ENCODE measurements around the gene HMGXB3.

DNA sequence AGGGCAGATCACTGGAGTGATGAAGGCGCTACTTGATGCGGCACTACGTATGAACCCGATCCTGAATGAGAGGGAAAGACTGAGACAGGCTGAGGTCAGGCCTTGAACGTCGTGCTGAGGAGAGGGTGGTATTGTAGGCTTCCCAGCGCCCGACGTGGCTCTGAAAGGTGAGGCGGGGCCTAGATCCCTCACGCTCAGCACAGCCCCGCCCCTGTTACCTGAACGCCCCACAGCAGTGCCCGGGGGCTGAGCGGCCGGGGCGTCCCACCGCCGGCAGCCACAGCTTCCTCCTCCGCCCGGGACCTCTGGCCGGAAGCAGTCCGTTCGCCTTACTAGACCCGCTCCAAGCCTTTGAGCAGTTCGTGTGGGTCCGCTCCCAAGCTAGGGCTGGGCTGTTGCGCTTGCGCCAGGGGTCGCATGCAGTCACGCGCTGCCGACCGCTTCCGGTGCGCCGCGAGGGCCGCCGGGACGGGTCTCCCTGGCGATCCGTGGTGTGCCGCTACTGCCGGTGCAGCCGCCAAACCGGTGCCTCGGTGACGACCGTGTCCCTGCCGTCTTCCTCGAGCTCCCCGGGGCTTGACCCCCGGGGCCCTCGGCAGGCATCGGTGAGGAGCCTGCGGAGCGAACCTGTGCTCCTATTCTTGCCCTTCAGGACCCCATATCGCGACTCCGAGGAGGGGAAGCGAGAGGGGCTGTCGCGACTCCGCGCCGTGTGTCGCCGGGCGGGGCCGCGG is at the start of gene HMGXB3, which contains the start of gene TIGD6:
- TF ChIP-seq, protein P1, sequence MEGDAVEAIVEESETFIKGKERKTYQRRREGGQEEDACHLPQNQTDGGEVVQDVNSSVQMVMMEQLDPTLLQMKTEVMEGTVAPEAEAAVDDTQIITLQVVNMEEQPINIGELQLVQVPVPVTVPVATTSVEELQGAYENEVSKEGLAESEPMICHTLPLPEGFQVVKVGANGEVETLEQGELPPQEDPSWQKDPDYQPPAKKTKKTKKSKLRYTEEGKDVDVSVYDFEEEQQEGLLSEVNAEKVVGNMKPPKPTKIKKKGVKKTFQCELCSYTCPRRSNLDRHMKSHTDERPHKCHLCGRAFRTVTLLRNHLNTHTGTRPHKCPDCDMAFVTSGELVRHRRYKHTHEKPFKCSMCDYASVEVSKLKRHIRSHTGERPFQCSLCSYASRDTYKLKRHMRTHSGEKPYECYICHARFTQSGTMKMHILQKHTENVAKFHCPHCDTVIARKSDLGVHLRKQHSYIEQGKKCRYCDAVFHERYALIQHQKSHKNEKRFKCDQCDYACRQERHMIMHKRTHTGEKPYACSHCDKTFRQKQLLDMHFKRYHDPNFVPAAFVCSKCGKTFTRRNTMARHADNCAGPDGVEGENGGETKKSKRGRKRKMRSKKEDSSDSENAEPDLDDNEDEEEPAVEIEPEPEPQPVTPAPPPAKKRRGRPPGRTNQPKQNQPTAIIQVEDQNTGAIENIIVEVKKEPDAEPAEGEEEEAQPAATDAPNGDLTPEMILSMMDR (IDR thresholded peaks at IDR 0.05; ENCODE audit: low read depth, low read length, missing input control): no peak
- no peak for TF ChIP-seq RAD21 (IDR thresholded peaks at IDR 0.05)
- peak in 1 of 2 donors; percentile 26 for TF ChIP-seq HNF4A (conservative IDR thresholded peaks at IDR 0.05)
- TF ChIP-seq EGR1 (IDR thresholded peaks at IDR 0.05; ENCODE audit: low read depth in 2 of 2): no peak
- TF ChIP-seq GABPA (IDR thresholded peaks at IDR 0.05 in 1 of 2, conservative IDR thresholded peaks at IDR 0.05 in 1 of 2): peak; percentile 84 to 96
- no peak for TF ChIP-seq MAX (IDR thresholded peaks at IDR 0.05)
- TF ChIP-seq SP1 (IDR thresholded peaks at IDR 0.05): peak; percentile 60
- peak; percentile 58 for TF ChIP-seq TAF1 (conservative IDR thresholded peaks at IDR 0.05)
- TF ChIP-seq, protein P2, sequence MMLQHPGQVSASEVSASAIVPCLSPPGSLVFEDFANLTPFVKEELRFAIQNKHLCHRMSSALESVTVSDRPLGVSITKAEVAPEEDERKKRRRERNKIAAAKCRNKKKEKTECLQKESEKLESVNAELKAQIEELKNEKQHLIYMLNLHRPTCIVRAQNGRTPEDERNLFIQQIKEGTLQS (IDR thresholded peaks at IDR 0.05): no peak
